Keratinocyte (primary cell): ENCODE results near the gene PLAC1. TPM values are rescaled to one million over a fixed set of nuclear protein-coding genes. Genes with fewer than 3 reads are reported as not detected.

Source experiments
- DNase-seq: peaks from one replicate; pipeline ENCODE4 v3.0.0-alpha.2; 2011; ENCODE audit warnings: low read depth, missing footprints, low spot score
- FAIRE-seq: peaks from 2 replicates; lab custom pipeline; 2011; peaks lifted over from hg19 to GRCh38; lab: Jason Lieb, UNC
- H2AFZ ChIP-seq: 2 replicates; pipeline ENCODE4 v1.6.0; 2012; ENCODE audit warnings: low read length, control low read depth, inconsistent platforms; ENCODE audit not compliant: control insufficient read depth
- H3K27ac ChIP-seq: 2 replicates; pipeline ENCODE4 v1.5.1; 2011; ENCODE audit warnings: low read length; ENCODE audit not compliant: control insufficient read depth, insufficient read depth
- H3K27me3 ChIP-seq: 3 replicates; pipeline ENCODE4 v1.6.0; 2011; ENCODE audit warnings: low read length; ENCODE audit not compliant: control insufficient read depth, insufficient read depth; ENCODE audit errors: extremely low read depth
- H3K36me3 ChIP-seq, 2 experiments: 2 replicates in 1 of 2; 3 replicates in 1 of 2; pipeline ENCODE4 v1.5.1; 2011; ENCODE audit warnings: low read length in 2 of 2, mild to moderate bottlenecking in 1 of 2; ENCODE audit not compliant: control insufficient read depth in 2 of 2, insufficient read depth in 2 of 2; ENCODE audit errors: extremely low read depth in 1 of 2
- H3K4me1 ChIP-seq: 3 replicates; pipeline ENCODE4 v1.5.1; 2011; ENCODE audit warnings: low read length; ENCODE audit not compliant: control insufficient read depth, insufficient read depth; ENCODE audit errors: extremely low read depth
- H3K4me2 ChIP-seq: 3 replicates; pipeline ENCODE4 v1.6.0; 2011; ENCODE audit warnings: low read depth, low read length; ENCODE audit not compliant: control insufficient read depth, insufficient read depth; ENCODE audit errors: extremely low read depth
- H3K4me3 ChIP-seq, 3 experiments: fragments of 200-600 bp in 1 of 3; sonication (generic) in 1 of 3; 2 replicates in 2 of 3; 3 replicates in 1 of 3; pipeline ENCODE4 v1.5.1; 2011 to 2016; ENCODE audit warnings: low read length in 3 of 3, mild to moderate bottlenecking in 3 of 3, control low read depth in 2 of 3, inconsistent platforms in 1 of 3, low read depth in 1 of 3, mixed read lengths in 1 of 3, mixed run types in 1 of 3, moderate library complexity in 1 of 3; ENCODE audit not compliant: control insufficient read depth in 2 of 3, insufficient read depth in 2 of 3; ENCODE audit errors: extremely low read depth in 1 of 3
- H3K79me2 ChIP-seq: 2 replicates; pipeline ENCODE4 v1.6.0; 2012; ENCODE audit warnings: low read length; ENCODE audit not compliant: control insufficient read depth, insufficient read depth
- H3K9ac ChIP-seq: 3 replicates; pipeline ENCODE4 v1.6.0; 2011; ENCODE audit warnings: low read length; ENCODE audit not compliant: control insufficient read depth, insufficient read depth; ENCODE audit errors: extremely low read depth
- H3K9me1 ChIP-seq: 3 replicates; pipeline ENCODE4 v1.6.0; 2011; ENCODE audit warnings: low read length; ENCODE audit not compliant: control insufficient read depth, insufficient read depth; ENCODE audit errors: extremely low read depth
- H3K9me3 ChIP-seq: 2 replicates; pipeline ENCODE4 v1.5.1; 2012; ENCODE audit warnings: low read depth, low read length; ENCODE audit not compliant: control insufficient read depth
- H4K20me1 ChIP-seq: 3 replicates; pipeline ENCODE4 v1.6.0; 2011; ENCODE audit warnings: low read length; ENCODE audit not compliant: control insufficient read depth, insufficient read depth; ENCODE audit errors: extremely low read depth
- EZH2 ChIP-seq: IDR thresholded peaks from one replicate; pipeline ENCODE4 v1.6.1; 2012; ENCODE audit warnings: inconsistent platforms, mild to moderate bottlenecking, low read length, moderate library complexity
- dilution Hi-C: fragments of 300-500 bp; cut with MboI; formaldehyde crosslinking; loops from one replicate; pipeline ENCODE4 v1.7.0; 2020; ENCODE audit warnings: low sequenced_read_pairs; ENCODE audit not compliant: extremely low pct_ligation_motif_present
- polyA plus RNA-seq, 5 experiments: library from polyadenylated mRNA; depleted of rRNA in 3 of 5; stranded (reverse) in 3 of 5; stranded (forward) in 1 of 5; unstranded in 1 of 5; fragments of >200 nt; gene quantifications; 1 replicate in 1 of 5; 2 replicates in 3 of 5; 3 replicates in 1 of 5; pipeline versions ENCODE4 v1.2.1 to v1.2.3, GENCODE V29; 2011 to 2012; ENCODE audit warnings: missing spikeins in 2 of 5, low read depth in 1 of 5, low replicate concordance in 1 of 5
- TF ChIP-seq, protein P1 (sequence below), 3 experiments: IDR thresholded peaks in 1 of 3; conservative IDR thresholded peaks in 1 of 3; optimal IDR thresholded peaks in 1 of 3; 2 replicates in 2 of 3; 3 replicates in 1 of 3; pipeline versions ENCODE3 to v1.5.1; 2011; ENCODE audit warnings: low read length in 3 of 3, mild to moderate bottlenecking in 3 of 3, moderate library complexity in 2 of 3, control low read depth in 1 of 3, inconsistent platforms in 1 of 3; ENCODE audit not compliant: insufficient read depth in 2 of 3; ENCODE audit errors: extremely low read depth in 1 of 3

Gene PLAC1
- polyA plus RNA-seq, 1 donor (not counting 4 experiments of a cell fraction or from before 2014, with no cell fraction given) = 8.5 TPM

- dilution Hi-C loops = no loop called here
- no peak for FAIRE-seq
- Histone ChIP-seq H3K27me3 (no peaks in the 10 kb centered on the region), H3K9me1 (no peaks in the 10 kb centered on the region), H3K9ac (no peak overlapping the region), H4K20me1 (no peaks in the 10 kb centered on the region), H3K4me3 (no peak overlapping the region), H3K27ac (no peak overlapping the region), H3K4me2 (no peak overlapping the region), H3K9me3 (no peaks in the 10 kb centered on the region), H2AFZ (no peak overlapping the region), H3K4me1 (no peaks in the 10 kb centered on the region), H3K79me2 (no peaks in the 10 kb centered on the region), H3K36me3 (no peaks in the 10 kb centered on the region)
- TF ChIP-seq EZH2 = no peak
- DNase-seq = no peak
Observed at GRCh38 chrX:134562002-134562401, 96.3 kb downstream of the PLAC1 start.

GRCh38 chrX:134558133-134558532 is 100.1 kb downstream of the PLAC1 start:
- no peak overlapping the region for H2AFZ ChIP-seq
- H3K27ac ChIP-seq = no peak overlapping the region
- DNase-seq (no peak), FAIRE-seq (no peak)
- H3K9me1 ChIP-seq = no peaks in the 10 kb centered on the region
- no peak overlapping the region for H3K4me2 ChIP-seq
- no peak for TF ChIP-seq EZH2
- TF ChIP-seq, protein P1, sequence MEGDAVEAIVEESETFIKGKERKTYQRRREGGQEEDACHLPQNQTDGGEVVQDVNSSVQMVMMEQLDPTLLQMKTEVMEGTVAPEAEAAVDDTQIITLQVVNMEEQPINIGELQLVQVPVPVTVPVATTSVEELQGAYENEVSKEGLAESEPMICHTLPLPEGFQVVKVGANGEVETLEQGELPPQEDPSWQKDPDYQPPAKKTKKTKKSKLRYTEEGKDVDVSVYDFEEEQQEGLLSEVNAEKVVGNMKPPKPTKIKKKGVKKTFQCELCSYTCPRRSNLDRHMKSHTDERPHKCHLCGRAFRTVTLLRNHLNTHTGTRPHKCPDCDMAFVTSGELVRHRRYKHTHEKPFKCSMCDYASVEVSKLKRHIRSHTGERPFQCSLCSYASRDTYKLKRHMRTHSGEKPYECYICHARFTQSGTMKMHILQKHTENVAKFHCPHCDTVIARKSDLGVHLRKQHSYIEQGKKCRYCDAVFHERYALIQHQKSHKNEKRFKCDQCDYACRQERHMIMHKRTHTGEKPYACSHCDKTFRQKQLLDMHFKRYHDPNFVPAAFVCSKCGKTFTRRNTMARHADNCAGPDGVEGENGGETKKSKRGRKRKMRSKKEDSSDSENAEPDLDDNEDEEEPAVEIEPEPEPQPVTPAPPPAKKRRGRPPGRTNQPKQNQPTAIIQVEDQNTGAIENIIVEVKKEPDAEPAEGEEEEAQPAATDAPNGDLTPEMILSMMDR (optimal IDR thresholded peaks at IDR 0.05 in 1 of 3, IDR thresholded peaks at IDR 0.05 in 1 of 3, conservative IDR thresholded peaks at IDR 0.05 in 1 of 3; ENCODE audit: extremely low read depth in 1 of 3, insufficient read depth in 2 of 3, low read length in 3 of 3) = no peak
- dilution Hi-C loops = no loop called here
- no peaks in the 10 kb centered on the region for H3K36me3 ChIP-seq
- no peaks in the 10 kb centered on the region for H3K79me2 ChIP-seq
- no peaks in the 10 kb centered on the region for H3K9me3 ChIP-seq
- no peak overlapping the region for H3K4me3 ChIP-seq
- H3K4me1 ChIP-seq = no peaks in the 10 kb centered on the region
- no peaks in the 10 kb centered on the region for H4K20me1 ChIP-seq
- no peak overlapping the region for H3K9ac ChIP-seq
- no peaks in the 10 kb centered on the region for H3K27me3 ChIP-seq

GRCh38 chrX:134554291-134554690 is 104.0 kb downstream of the PLAC1 start:
- Histone ChIP-seq H3K4me3 (no peak overlapping the region), H3K27me3 (no peaks in the 10 kb centered on the region), H3K4me1 (peaks cover 17% of the 10 kb centered on the region), H3K4me2 (no peak overlapping the region), H3K9me1 (no peaks in the 10 kb centered on the region), H3K36me3 (no peaks in the 10 kb centered on the region), H3K79me2 (peaks cover under 1% of the 10 kb centered on the region), H3K9me3 (no peaks in the 10 kb centered on the region), H4K20me1 (no peaks in the 10 kb centered on the region), H2AFZ (no peak overlapping the region), H3K27ac (no peak overlapping the region), H3K9ac (no peak overlapping the region)
- DNase-seq = no peak
- dilution Hi-C loops = no loop called here
- TF ChIP-seq, protein P1 (optimal IDR thresholded peaks at IDR 0.05 in 1 of 3, IDR thresholded peaks at IDR 0.05 in 1 of 3, conservative IDR thresholded peaks at IDR 0.05 in 1 of 3; ENCODE audit: extremely low read depth in 1 of 3, insufficient read depth in 2 of 3, low read length in 3 of 3) = no peak
- TF ChIP-seq EZH2 = no peak
- FAIRE-seq = no peak
